DOHH2 (cell line): ENCODE measurements around the gene SHLD2.
A peak's percentile ranks its signal among the peaks of the same experiment; 100 is the strongest.

Experiments
- H3F3A ChIP-seq: fragments of 200-600 bp; sonication (generic), shearing (Covaris generic); 2 replicates; pipeline ENCODE4 v1.6.0; 2016; ENCODE audit warnings: antibody characterized with exemption, mild to moderate bottlenecking; ENCODE audit not compliant: control insufficient read depth, insufficient read depth
- H3K27ac ChIP-seq: fragments of 200-600 bp; sonication (generic); 2 replicates; pipeline ENCODE4 v1.5.1; 2014; ENCODE audit warnings: low read depth, mild to moderate bottlenecking, low read length, moderate library complexity
- H3K27me3 ChIP-seq: fragments of 200-600 bp; sonication (generic); 2 replicates; pipeline ENCODE4 v1.6.1; 2014; ENCODE audit warnings: mild to moderate bottlenecking, low read length, mixed read lengths; ENCODE audit not compliant: control insufficient read depth
- H3K36me3 ChIP-seq: fragments of 200-600 bp; sonication (generic); 2 replicates; pipeline ENCODE4 v1.6.1; 2014; ENCODE audit warnings: mild to moderate bottlenecking, low read length, moderate library complexity, mixed read lengths; ENCODE audit not compliant: control insufficient read depth
- H3K4me1 ChIP-seq: fragments of 200-600 bp; sonication (generic); 2 replicates; pipeline ENCODE4 v1.6.1; 2014; ENCODE audit warnings: mild to moderate bottlenecking, low read length, mixed read lengths; ENCODE audit not compliant: control insufficient read depth
- H3K4me2 ChIP-seq: fragments of 200-600 bp; sonication (generic); 2 replicates; pipeline ENCODE4 v1.6.0; 2014; ENCODE audit warnings: mild to moderate bottlenecking, low read length, moderate library complexity
- H3K4me3 ChIP-seq: fragments of 200-600 bp; sonication (generic); 2 replicates; pipeline ENCODE4 v1.5.1; 2014; ENCODE audit warnings: mild to moderate bottlenecking, low read length, mixed read lengths
- H3K79me2 ChIP-seq: fragments of 200-600 bp; sonication (generic); 2 replicates; pipeline ENCODE4 v1.6.1; 2014; ENCODE audit warnings: mild to moderate bottlenecking, low read length, mixed read lengths; ENCODE audit not compliant: control insufficient read depth
- H3K9me2 ChIP-seq: fragments of 200-600 bp; sonication (generic); replicated peaks from 2 replicates; pipeline ENCODE4 v1.6.1; 2014; ENCODE audit warnings: mild to moderate bottlenecking, low read length, mixed read lengths; ENCODE audit not compliant: control insufficient read depth
- H3K9me3 ChIP-seq: fragments of 200-600 bp; sonication (generic); 2 replicates; pipeline ENCODE4 v1.6.1; 2014; ENCODE audit warnings: antibody characterized with exemption, low read length, mixed read lengths; ENCODE audit not compliant: control insufficient read depth, insufficient read depth
- H4K20me1 ChIP-seq: fragments of 200-600 bp; sonication (generic); 2 replicates; pipeline ENCODE4 v1.6.0; 2014; ENCODE audit warnings: low read depth, mild to moderate bottlenecking, antibody characterized with exemption, low read length, moderate library complexity; ENCODE audit not compliant: control insufficient read depth, insufficient read depth
- EZH2phosphoT487 ChIP-seq: fragments of 200-600 bp; sonication (generic); IDR thresholded peaks from 2 replicates; pipeline ENCODE4 v1.6.1; 2017; ENCODE audit warnings: borderline replicate concordance, mild to moderate bottlenecking, antibody characterized with exemption, low read length, moderate library complexity, mixed read lengths
- TF ChIP-seq, protein P1 (sequence below): fragments of 200-600 bp; sonication (generic); IDR thresholded peaks from one replicate; pipeline ENCODE4 v1.5.1; 2014; ENCODE audit warnings: antibody characterized with exemption, mild to moderate bottlenecking, low read depth, low read length; ENCODE audit not compliant: poor library complexity, severe bottlenecking

Gene SHLD2, protein sequence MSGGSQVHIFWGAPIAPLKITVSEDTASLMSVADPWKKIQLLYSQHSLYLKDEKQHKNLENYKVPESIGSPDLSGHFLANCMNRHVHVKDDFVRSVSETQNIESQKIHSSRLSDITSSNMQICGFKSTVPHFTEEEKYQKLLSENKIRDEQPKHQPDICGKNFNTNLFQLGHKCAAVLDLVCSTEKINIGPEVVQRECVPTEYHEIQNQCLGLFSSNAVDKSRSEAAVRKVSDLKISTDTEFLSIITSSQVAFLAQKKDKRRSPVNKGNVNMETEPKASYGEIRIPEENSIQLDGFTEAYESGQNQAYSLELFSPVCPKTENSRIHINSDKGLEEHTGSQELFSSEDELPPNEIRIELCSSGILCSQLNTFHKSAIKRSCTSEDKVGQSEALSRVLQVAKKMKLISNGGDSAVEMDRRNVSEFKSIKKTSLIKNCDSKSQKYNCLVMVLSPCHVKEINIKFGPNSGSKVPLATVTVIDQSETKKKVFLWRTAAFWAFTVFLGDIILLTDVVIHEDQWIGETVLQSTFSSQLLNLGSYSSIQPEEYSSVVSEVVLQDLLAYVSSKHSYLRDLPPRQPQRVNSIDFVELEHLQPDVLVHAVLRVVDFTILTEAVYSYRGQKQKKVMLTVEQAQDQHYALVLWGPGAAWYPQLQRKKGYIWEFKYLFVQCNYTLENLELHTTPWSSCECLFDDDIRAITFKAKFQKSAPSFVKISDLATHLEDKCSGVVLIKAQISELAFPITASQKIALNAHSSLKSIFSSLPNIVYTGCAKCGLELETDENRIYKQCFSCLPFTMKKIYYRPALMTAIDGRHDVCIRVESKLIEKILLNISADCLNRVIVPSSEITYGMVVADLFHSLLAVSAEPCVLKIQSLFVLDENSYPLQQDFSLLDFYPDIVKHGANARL

DNA sequence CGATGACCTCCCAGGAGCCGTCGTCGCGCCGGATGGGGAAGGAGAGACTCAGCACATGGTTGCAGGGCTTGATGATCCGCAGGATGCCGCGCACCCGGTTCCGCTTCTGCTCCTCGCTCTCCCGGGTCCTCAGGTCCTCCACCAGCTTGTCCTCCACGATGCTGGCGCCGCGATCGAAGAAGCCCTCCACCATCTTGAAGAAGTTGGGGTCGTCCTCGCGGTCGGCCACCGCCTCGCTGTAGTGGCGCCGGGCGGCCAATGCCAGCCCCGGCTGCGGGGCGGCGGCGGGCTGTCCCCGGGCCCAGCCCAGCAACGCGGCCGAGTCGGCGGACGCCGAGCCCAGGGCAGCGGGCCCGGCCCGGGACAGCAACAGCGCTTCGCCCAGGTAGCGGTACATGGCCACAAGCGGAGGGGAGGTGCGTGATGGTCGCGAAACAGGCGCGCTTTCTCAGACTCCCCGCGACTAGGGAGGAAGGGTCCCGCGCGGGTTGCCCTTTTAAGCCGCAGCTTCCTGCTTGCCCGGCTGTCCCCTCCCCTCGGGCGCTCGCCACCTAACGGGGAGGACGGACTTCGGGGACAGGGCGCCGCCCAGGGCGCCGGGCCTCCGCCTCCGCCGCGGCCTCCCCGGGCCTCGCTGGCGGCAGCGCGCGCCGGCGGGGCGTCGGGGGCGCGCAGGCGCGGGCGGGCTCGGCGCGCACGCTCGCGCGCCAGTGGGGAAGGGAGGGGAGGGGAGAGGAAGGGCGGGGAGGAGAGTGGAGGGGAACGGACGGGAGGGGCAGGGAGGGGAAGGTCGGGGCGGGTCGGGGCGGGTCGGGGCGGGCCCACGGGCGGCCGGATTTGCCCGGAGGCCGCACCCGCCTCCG is at the start of gene SHLD2, which contains the start of gene GLUD1:
TSS of gene SHLD2 (plus strand) at position 834 of the 863 bp plus-strand sequence. CDS start 56,149 bp downstream, outside the sequence.
TSS of gene GLUD1 (minus strand) at position 471 of the 863 bp plus-strand sequence. CDS start at position 397, 74 bp downstream.
- peaks cover 88% of the 10 kb centered on the region for H3K79me2 ChIP-seq
- H3K4me3 ChIP-seq, result peak within 1 kb of the TSS; percentile 93
- peaks cover 44% of the 10 kb centered on the region for H3K4me1 ChIP-seq
- H3K36me3 ChIP-seq, result peaks cover 57% of the 10 kb centered on the region
- no peaks in the 10 kb centered on the region for H3K9me3 ChIP-seq
- no peaks in the 10 kb centered on the region for H3K27me3 ChIP-seq
- no peaks in the 10 kb centered on the region for H3K9me2 ChIP-seq
- peak within 1 kb of the TSS; percentile 78 for H3K27ac ChIP-seq
- no peaks in the 10 kb centered on the region for H3F3A ChIP-seq
- H3K4me2 ChIP-seq, result peak within 1 kb of the TSS; percentile 89
- H4K20me1 ChIP-seq, result peaks cover 24% of the 10 kb centered on the region
- no peak for TF ChIP-seq EZH2phosphoT487
- TF ChIP-seq, protein P1, sequence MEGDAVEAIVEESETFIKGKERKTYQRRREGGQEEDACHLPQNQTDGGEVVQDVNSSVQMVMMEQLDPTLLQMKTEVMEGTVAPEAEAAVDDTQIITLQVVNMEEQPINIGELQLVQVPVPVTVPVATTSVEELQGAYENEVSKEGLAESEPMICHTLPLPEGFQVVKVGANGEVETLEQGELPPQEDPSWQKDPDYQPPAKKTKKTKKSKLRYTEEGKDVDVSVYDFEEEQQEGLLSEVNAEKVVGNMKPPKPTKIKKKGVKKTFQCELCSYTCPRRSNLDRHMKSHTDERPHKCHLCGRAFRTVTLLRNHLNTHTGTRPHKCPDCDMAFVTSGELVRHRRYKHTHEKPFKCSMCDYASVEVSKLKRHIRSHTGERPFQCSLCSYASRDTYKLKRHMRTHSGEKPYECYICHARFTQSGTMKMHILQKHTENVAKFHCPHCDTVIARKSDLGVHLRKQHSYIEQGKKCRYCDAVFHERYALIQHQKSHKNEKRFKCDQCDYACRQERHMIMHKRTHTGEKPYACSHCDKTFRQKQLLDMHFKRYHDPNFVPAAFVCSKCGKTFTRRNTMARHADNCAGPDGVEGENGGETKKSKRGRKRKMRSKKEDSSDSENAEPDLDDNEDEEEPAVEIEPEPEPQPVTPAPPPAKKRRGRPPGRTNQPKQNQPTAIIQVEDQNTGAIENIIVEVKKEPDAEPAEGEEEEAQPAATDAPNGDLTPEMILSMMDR, result no peak

DNA sequence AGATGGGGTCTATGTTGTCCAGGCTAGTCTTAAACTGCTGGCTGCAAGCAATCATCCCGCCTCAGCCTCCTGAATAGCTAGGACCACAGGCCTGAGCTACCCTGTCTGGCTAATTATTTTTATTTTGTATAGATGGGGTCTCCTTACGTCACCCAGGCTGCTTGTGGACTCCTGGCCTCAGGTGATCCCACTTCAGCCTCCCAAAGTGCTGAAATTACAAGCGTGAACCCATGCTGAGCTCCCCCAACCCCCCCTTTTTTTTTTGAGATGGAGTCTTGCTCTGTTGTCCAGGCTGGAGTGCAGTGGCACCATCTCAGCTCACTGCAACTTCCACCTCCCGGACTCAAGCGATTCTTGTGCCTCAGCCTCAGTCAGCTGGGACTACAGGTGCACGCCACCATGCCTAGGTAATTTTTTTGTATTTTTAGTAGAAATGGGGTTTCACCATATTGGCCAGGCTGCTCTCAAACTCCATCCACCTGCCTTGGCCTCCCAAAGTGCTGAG is 49.5 kb upstream of the SHLD2 start:
- Histone ChIP-seq H3K9me3 (no peaks in the 10 kb centered on the region), H3K27me3 (no peaks in the 10 kb centered on the region), H3K27ac (no peak overlapping the region), H3F3A (no peaks in the 10 kb centered on the region), H3K9me2 (no peaks in the 10 kb centered on the region), H3K4me1 (no peaks in the 10 kb centered on the region), H4K20me1 (no peaks in the 10 kb centered on the region), H3K4me3 (no peak overlapping the region), H3K36me3 (peaks cover 23% of the 10 kb centered on the region), H3K79me2 (no peaks in the 10 kb centered on the region), H3K4me2 (no peak overlapping the region)
- TF ChIP-seq, protein P1, result no peak
- TF ChIP-seq EZH2phosphoT487, result no peak

DNA sequence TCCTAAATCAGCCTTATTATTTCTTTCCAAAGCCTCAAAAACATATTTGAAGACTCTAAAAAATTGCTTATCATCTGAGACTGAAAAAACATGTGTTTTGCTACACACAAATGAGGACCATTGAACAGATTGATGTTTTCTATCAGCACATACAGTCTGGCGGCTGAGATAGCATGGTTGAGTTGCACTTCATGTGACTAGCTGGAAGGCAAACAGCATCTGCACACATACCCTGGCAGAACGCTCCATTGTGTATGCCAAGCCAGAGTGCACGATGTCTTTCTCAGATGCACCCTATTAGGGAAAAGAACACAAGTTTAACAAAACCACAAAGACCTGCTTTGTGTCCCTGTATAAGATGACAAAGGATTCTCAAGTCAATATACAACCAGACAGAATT is 41.9 kb upstream of the SHLD2 start:
- Histone ChIP-seq H3K9me3 (no peaks in the 10 kb centered on the region), H3F3A (no peaks in the 10 kb centered on the region), H3K9me2 (no peaks in the 10 kb centered on the region), H3K79me2 (no peaks in the 10 kb centered on the region), H3K4me1 (no peaks in the 10 kb centered on the region), H3K4me2 (no peak overlapping the region), H3K27ac (no peak overlapping the region), H3K4me3 (no peak overlapping the region), H3K36me3 (peaks cover 67% of the 10 kb centered on the region), H3K27me3 (no peaks in the 10 kb centered on the region), H4K20me1 (no peaks in the 10 kb centered on the region)
- TF ChIP-seq, protein P1, result no peak
- TF ChIP-seq EZH2phosphoT487, result no peak
